Activated CD8-positive, alpha-beta memory T cell treated with anti-CD3 and anti-CD28 coated beads for 4 hours (primary cell): ENCODE results near the gene RBP5.

Experiments
- DNase-seq, 2 donors: peaks; one replicate each; pipeline ENCODE4 v3.0.0-alpha.2; 2020; ENCODE audit warnings: low read depth in 2 of 2

The RBP5 gene

GRCh38 chr12:7128681-7129286 is at the start of gene RBP5:
Gene RBP5 (minus strand): TSS chr12:7128889. CDS start chr12:7128775, 114 bp downstream.
- DNase-seq, result no peak

GRCh38 chr12:7178481-7178880 is 49.8 kb upstream of the RBP5 start:
- DNase-seq, result no peak

GRCh38 chr12:7176595-7176994 is 47.9 kb upstream of the RBP5 start:
- DNase-seq, result no peak

- DNase-seq, result no peak
Observed at GRCh38 chr12:7175493-7175892, 46.8 kb upstream of the RBP5 start.

GRCh38 chr12:7171854-7172253 is 43.2 kb upstream of the RBP5 start:
- no peak for DNase-seq

GRCh38 chr12:7169951-7170350 is 41.3 kb upstream of the RBP5 start:
- DNase-seq, result no peak

GRCh38 chr12:7162691-7163114 is 34.0 kb upstream of the RBP5 start:
- no peak for DNase-seq

GRCh38 chr12:7161811-7162210 is 33.1 kb upstream of the RBP5 start:
- no peak for DNase-seq

GRCh38 chr12:7161327-7161726 is 32.6 kb upstream of the RBP5 start:
- DNase-seq, result no peak

GRCh38 chr12:7160183-7160582 is 31.5 kb upstream of the RBP5 start:
- no peak for DNase-seq

GRCh38 chr12:7158781-7159609 is 30.3 kb upstream of the RBP5 start:
- no peak for DNase-seq

GRCh38 chr12:7157391-7157790 is 28.7 kb upstream of the RBP5 start:
- DNase-seq, result no peak

GRCh38 chr12:7156259-7157197 is 27.8 kb upstream of the RBP5 start:
- DNase-seq, result no peak

- DNase-seq, result no peak
Observed at GRCh38 chr12:7155471-7156034, 26.9 kb upstream of the RBP5 start.

- no peak for DNase-seq
Observed at GRCh38 chr12:7154901-7155470, 26.3 kb upstream of the RBP5 start.

GRCh38 chr12:7154042-7154441 is 25.4 kb upstream of the RBP5 start:
- no peak for DNase-seq

GRCh38 chr12:7152818-7153217 is 24.1 kb upstream of the RBP5 start:
- no peak for DNase-seq

- DNase-seq, result no peak
Observed at GRCh38 chr12:7151532-7151931, 22.8 kb upstream of the RBP5 start.

GRCh38 chr12:7150841-7151240 is 22.2 kb upstream of the RBP5 start:
- no peak for DNase-seq

- DNase-seq, result no peak
Observed at GRCh38 chr12:7150356-7150755, 21.7 kb upstream of the RBP5 start.

GRCh38 chr12:7146906-7147305 is 18.2 kb upstream of the RBP5 start:
- no peak for DNase-seq

GRCh38 chr12:7146228-7146627 is 17.5 kb upstream of the RBP5 start:
- DNase-seq, result no peak
